Trophoblast cell (in vitro differentiated cells and primary cell): ENCODE measurements around the gene RAB30.
"Not testable (repeated sequence)": the region's sequence is repeated elsewhere in the genome, so short reads cannot be mapped to it uniquely, and the experiment has no call there.

Experiments used
- DNase-seq, 2 donors: peaks; one replicate each; pipeline ENCODE4 v3.0.0-alpha.2; 2016
- H2AFZ ChIP-seq: 2 replicates; pipeline ENCODE4 v1.6.1; 2013; ENCODE audit warnings: low read length, moderate library complexity, mild to moderate bottlenecking; ENCODE audit not compliant: insufficient read depth, poor library complexity
- H2AK5ac ChIP-seq: 2 replicates; pipeline ENCODE4 v1.6.1; 2013; ENCODE audit warnings: mild to moderate bottlenecking, low read length
- H2BK120ac ChIP-seq: 2 replicates; pipeline ENCODE4 v1.6.1; 2013; ENCODE audit warnings: low read length, mild to moderate bottlenecking, moderate library complexity; ENCODE audit not compliant: insufficient read depth, poor library complexity
- H2BK12ac ChIP-seq: 2 replicates; pipeline ENCODE4 v1.6.1; 2013; ENCODE audit warnings: mild to moderate bottlenecking, low read length, moderate library complexity
- H2BK5ac ChIP-seq: 2 replicates; pipeline ENCODE4 v1.6.1; 2013; ENCODE audit warnings: low read length, low read depth, moderate library complexity, mild to moderate bottlenecking; ENCODE audit not compliant: poor library complexity
- H3K14ac ChIP-seq: 2 replicates; pipeline ENCODE4 v1.6.1; 2013; ENCODE audit warnings: mild to moderate bottlenecking, low read length
- H3K18ac ChIP-seq: 2 replicates; pipeline ENCODE4 v1.6.1; 2013; ENCODE audit warnings: mild to moderate bottlenecking, low read length
- H3K23ac ChIP-seq: 2 replicates; pipeline ENCODE4 v1.6.1; 2013; ENCODE audit warnings: low read length
- H3K27ac ChIP-seq: 2 replicates; pipeline ENCODE4 v1.5.1; 2013; ENCODE audit warnings: low read depth, mild to moderate bottlenecking, inconsistent platforms, low read length, moderate library complexity
- H3K27me3 ChIP-seq: 2 replicates; pipeline ENCODE4 v1.6.1; 2013; ENCODE audit warnings: inconsistent platforms, mild to moderate bottlenecking, low read length, moderate library complexity; ENCODE audit not compliant: insufficient read depth
- H3K36me3 ChIP-seq, 2 experiments: 1 replicate in 1 of 2; 2 replicates in 1 of 2; pipeline ENCODE4 v1.6.1; 2013; ENCODE audit warnings: low read length in 2 of 2, mild to moderate bottlenecking in 2 of 2, moderate library complexity in 1 of 2; ENCODE audit not compliant: insufficient read depth in 2 of 2, control insufficient read depth in 1 of 2
- H3K4ac ChIP-seq: 2 replicates; pipeline ENCODE4 v1.6.1; 2013; ENCODE audit warnings: low read depth, mild to moderate bottlenecking, low read length, moderate library complexity
- H3K4me1 ChIP-seq, 2 experiments: 1 replicate in 1 of 2; 2 replicates in 1 of 2; pipeline ENCODE4 v1.6.1; 2013; ENCODE audit warnings: low read length in 2 of 2, mild to moderate bottlenecking in 2 of 2, moderate library complexity in 1 of 2; ENCODE audit not compliant: insufficient read depth in 2 of 2, control insufficient read depth in 1 of 2
- H3K4me2 ChIP-seq: 2 replicates; pipeline ENCODE4 v1.6.1; 2013; ENCODE audit warnings: inconsistent platforms, mild to moderate bottlenecking, low read length, moderate library complexity
- H3K4me3 ChIP-seq: 2 replicates; pipeline ENCODE4 v1.5.1; 2013; ENCODE audit warnings: mild to moderate bottlenecking, low read depth, low read length, inconsistent platforms
- H3K79me1 ChIP-seq: one replicate; pipeline ENCODE4 v1.6.1; 2013; ENCODE audit warnings: low read length
- H3K79me2 ChIP-seq: 2 replicates; pipeline ENCODE4 v1.6.1; 2013; ENCODE audit warnings: low read length, mild to moderate bottlenecking; ENCODE audit not compliant: control insufficient read depth, insufficient read depth, poor library complexity
- H3K9ac ChIP-seq: 2 replicates; pipeline ENCODE4 v1.6.1; 2013; ENCODE audit warnings: mild to moderate bottlenecking, low read length
- H3K9me3 ChIP-seq: 2 replicates; pipeline ENCODE4 v1.6.1; 2013; ENCODE audit warnings: low read depth, mild to moderate bottlenecking, control low read depth, inconsistent platforms, low read length; ENCODE audit not compliant: insufficient read depth
- H4K12ac ChIP-seq: 2 replicates; pipeline ENCODE4 v1.6.1; 2013; ENCODE audit warnings: low read depth, mild to moderate bottlenecking, low read length, moderate library complexity
- H4K8ac ChIP-seq: 2 replicates; pipeline ENCODE4 v1.6.1; 2013; ENCODE audit warnings: low read depth, mild to moderate bottlenecking, low read length, moderate library complexity
- H4K91ac ChIP-seq: one replicate; pipeline ENCODE4 v1.6.1; 2013; ENCODE audit warnings: low read depth, mild to moderate bottlenecking, low read length, moderate library complexity
- WGBS: extraction: QIAGEN DNeasy Blood & Tissue Kit; methylation state at CpG from one replicate; pipeline ENCODE4 v1.1.7; 2013; ENCODE audit warnings: missing lambda C conversion rate; ENCODE audit not compliant: insufficient read length, insufficient coverage; ENCODE audit errors: extremely low coverage; 5-methylcytosine and 5-hydroxymethylcytosine counted together

The RAB30 gene

DNA sequence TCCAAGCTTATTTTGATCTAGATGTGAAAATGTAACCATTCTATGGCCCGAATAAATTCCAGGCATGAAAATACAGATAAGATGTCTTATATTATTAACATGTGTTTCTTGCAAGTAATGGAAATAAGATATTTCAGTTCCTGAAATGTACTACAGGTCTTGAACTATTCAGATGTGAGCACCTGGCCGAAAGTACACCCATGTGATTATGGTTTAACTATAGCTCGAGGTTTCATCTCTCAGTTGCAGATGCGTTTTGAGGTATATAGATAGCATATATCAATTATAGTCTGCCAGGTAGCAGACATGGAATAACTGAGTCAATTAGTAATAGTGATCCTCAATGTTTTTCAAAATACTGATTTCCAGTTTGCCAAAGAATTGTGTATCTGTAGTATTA, 101.9 kb downstream of the RAB30 start:
- Histone ChIP-seq H3K4ac (no peak overlapping the region), H3K9me3 (no peaks in the 10 kb centered on the region), H3K27me3 (no peaks in the 10 kb centered on the region), H3K79me1 (no peaks in the 10 kb centered on the region), H3K79me2 (no peaks in the 10 kb centered on the region), H2BK120ac (no peak overlapping the region), H2BK5ac (no peak overlapping the region), H4K8ac (no peak overlapping the region), H3K36me3 (no peaks in the 10 kb centered on the region), H2AFZ (no peak overlapping the region), H4K91ac (no peak overlapping the region), H3K4me3 (no peak overlapping the region), H3K4me1 (no peaks in the 10 kb centered on the region), H3K18ac (no peak overlapping the region), H2AK5ac (no peak overlapping the region), H3K14ac (no peak overlapping the region), H3K27ac (no peak overlapping the region), H4K12ac (no peak overlapping the region), H3K9ac (no peak overlapping the region), H3K4me2 (no peak overlapping the region), H2BK12ac (no peak overlapping the region), H3K23ac (no peak overlapping the region)
- no CpG with 5 or more reads among the region's 4 CpGs for WGBS
- DNase-seq, result no peak

DNA sequence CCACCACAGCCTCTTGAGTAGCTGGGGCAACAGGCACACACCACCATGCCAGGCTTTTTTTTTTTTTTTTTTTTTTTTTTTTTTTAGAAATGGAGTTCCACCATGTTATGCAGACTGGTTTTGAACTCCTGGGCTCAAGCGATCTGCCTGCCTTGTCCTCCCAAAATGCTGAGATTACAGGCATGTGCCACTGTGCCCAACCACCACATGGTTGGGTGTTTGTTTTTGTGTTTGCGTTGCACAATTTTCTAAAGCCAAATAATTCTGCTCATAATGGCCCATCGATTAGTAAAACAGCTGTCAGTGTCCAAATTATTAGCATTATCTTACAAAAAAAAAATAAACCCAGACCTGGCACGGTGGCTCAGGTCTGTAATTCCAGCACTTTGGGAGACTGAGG, 104.3 kb downstream of the RAB30 start:
- Histone ChIP-seq H3K9ac (no peak overlapping the region), H2BK120ac (no peak overlapping the region), H3K9me3 (no peaks in the 10 kb centered on the region), H2BK12ac (no peak overlapping the region), H3K79me1 (no peaks in the 10 kb centered on the region), H3K14ac (no peak overlapping the region), H3K23ac (no peak overlapping the region), H3K4me2 (no peak overlapping the region), H3K36me3 (no peaks in the 10 kb centered on the region), H3K18ac (no peak overlapping the region), H2AFZ (no peak overlapping the region), H3K4ac (no peak overlapping the region), H3K79me2 (no peaks in the 10 kb centered on the region), H4K12ac (no peak overlapping the region), H4K8ac (no peak overlapping the region), H3K27me3 (no peaks in the 10 kb centered on the region), H3K4me1 (no peaks in the 10 kb centered on the region), H4K91ac (no peak overlapping the region), H3K4me3 (no peak overlapping the region), H2AK5ac (no peak overlapping the region), H3K27ac (no peak overlapping the region), H2BK5ac (no peak overlapping the region)
- WGBS, result no CpG with 5 or more reads among the region's 4 CpGs
- no peak for DNase-seq

- H4K8ac ChIP-seq, H3K23ac ChIP-seq, H3K14ac ChIP-seq, H3K9me3 ChIP-seq, H2BK120ac ChIP-seq, H3K27ac ChIP-seq, H3K36me3 ChIP-seq, H3K4me1 ChIP-seq, H2BK5ac ChIP-seq, H3K27me3 ChIP-seq, DNase-seq, H3K79me2 ChIP-seq, H2AK5ac ChIP-seq, H2AFZ ChIP-seq, H4K91ac ChIP-seq, H3K79me1 ChIP-seq, H2BK12ac ChIP-seq, H3K18ac ChIP-seq, H3K4me2 ChIP-seq, H3K4ac ChIP-seq, H4K12ac ChIP-seq, H3K9ac ChIP-seq, H3K4me3 ChIP-seq: not testable (repeated sequence)
These were observed 109.7 kb downstream of the RAB30 start for GRCh38 chr11:82962021-82962420.

GRCh38 chr11:82960779-82961143, 110.9 kb downstream of the RAB30 start:
- no peaks in the 10 kb centered on the region for H3K27me3 ChIP-seq

More at GRCh38 chr11:82960779-82961143, 110.9 kb downstream of the RAB30 start:
- Histone ChIP-seq H3K23ac (no peak overlapping the region), H3K14ac (no peak overlapping the region), H4K12ac (no peak overlapping the region), H2AK5ac (no peak overlapping the region), H4K91ac (no peak overlapping the region), H3K4me2 (no peak overlapping the region), H3K4me1 (peaks cover 0 to 2% of the 10 kb centered on the region in 2 experiments), H2BK5ac (no peak overlapping the region), H3K79me2 (no peaks in the 10 kb centered on the region), H3K4me3 (no peak overlapping the region), H3K9me3 (peaks cover under 1% of the 10 kb centered on the region), H3K4ac (no peak overlapping the region), H3K36me3 (no peaks in the 10 kb centered on the region), H3K79me1 (peaks cover 2% of the 10 kb centered on the region), H3K9ac (no peak overlapping the region), H3K18ac (no peak overlapping the region), H3K27ac (no peak overlapping the region), H4K8ac (no peak overlapping the region), H2AFZ (no peak overlapping the region), H2BK12ac (no peak overlapping the region), H2BK120ac (no peak overlapping the region)
- WGBS, result no CpG with 5 or more reads among the region's 2 CpGs
- no peak for DNase-seq
